NT2/D1 (cell line): ENCODE data around the gene MADCAM1.

Experiments
- SUZ12 ChIP-seq: IDR thresholded peaks from 2 replicates; pipeline ENCODE4 v1.6.1; 2011; ENCODE audit not compliant: insufficient read length, insufficient read depth; ENCODE audit errors: extremely low read depth
- YY1 ChIP-seq: IDR thresholded peaks from 2 replicates; pipeline ENCODE4 v1.6.1; 2011; ENCODE audit not compliant: insufficient read length, insufficient read depth
- ZNF274 ChIP-seq: IDR thresholded peaks from 2 replicates; pipeline ENCODE4 v1.6.1; 2011; ENCODE audit warnings: mild to moderate bottlenecking, low read depth, low read length

DNA sequence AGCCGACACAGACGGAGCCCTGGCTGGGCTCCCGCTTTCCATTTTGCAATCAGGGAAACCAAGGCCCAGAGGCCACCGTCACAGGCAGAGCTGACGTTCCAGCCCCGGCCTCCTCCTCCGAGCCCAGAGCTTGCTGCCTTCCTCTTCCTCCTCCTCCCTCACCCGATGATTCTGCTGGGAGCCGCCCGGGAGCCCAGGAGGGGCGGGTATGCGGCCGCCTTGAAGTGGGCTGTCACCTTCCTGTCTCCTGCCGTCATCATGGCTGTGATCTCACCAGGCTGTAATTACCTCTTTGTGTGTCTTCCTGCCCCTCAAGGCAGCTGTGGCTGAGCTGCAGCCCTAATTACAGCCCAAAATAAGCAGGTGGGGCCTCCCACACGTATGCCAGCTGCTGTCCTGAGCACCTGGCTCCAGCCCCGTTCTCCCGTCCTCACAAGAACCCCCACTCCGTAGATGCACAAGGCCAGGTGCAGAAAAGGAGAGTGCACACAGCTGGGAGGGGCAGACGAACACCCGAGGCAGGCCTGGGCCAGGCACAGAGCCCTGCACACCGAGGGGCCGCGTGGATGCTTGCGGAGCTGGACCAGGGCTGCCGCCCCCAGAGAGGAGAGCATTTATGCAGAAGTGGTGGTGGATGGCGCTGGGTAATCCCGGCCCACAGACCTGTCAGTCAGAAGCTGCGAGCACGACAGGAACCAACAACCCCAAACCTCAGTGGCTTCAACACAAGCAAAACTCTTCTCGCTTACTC, 15.0 kb downstream of the MADCAM1 start:
- TF ChIP-seq YY1 (no peak), ZNF274 (no peak), SUZ12 (no peak)
